Mesenchymal stem cell (in vitro differentiated cells and primary cell): ENCODE results near the gene ZKSCAN1.

ENCODE experiments used
- DNase-seq: peaks from one replicate; pipeline ENCODE4 v3.0.0-alpha.2; 2013
- H2AFZ ChIP-seq: one replicate; pipeline ENCODE4 v1.6.1; 2013; ENCODE audit warnings: low read depth, mild to moderate bottlenecking, control low read depth, inconsistent platforms, low read length, moderate library complexity
- H2AK5ac ChIP-seq: 2 replicates; pipeline ENCODE4 v1.6.1; 2013; ENCODE audit warnings: low read length, moderate library complexity, mild to moderate bottlenecking, inconsistent platforms; ENCODE audit not compliant: severe bottlenecking
- H2BK120ac ChIP-seq: one replicate; pipeline ENCODE4 v1.6.1; 2013; ENCODE audit warnings: low read depth, mild to moderate bottlenecking, inconsistent platforms, low read length, moderate library complexity
- H2BK12ac ChIP-seq, 2 experiments: one replicate each; pipeline ENCODE4 v1.6.1; 2013; ENCODE audit warnings: inconsistent platforms in 2 of 2, low read length in 2 of 2, mild to moderate bottlenecking in 2 of 2, moderate library complexity in 2 of 2, control low read depth in 1 of 2
- H2BK15ac ChIP-seq: one replicate; pipeline ENCODE4 v1.6.1; 2013; ENCODE audit warnings: mild to moderate bottlenecking, low read depth, inconsistent platforms; ENCODE audit not compliant: poor library complexity, severe bottlenecking
- H2BK5ac ChIP-seq: 2 replicates; pipeline ENCODE4 v1.6.1; 2013; ENCODE audit warnings: low read depth, mild to moderate bottlenecking, low read length, control low read depth, inconsistent platforms; ENCODE audit not compliant: poor library complexity, severe bottlenecking
- H3K14ac ChIP-seq, 2 experiments: one replicate each; pipeline ENCODE4 v1.6.1; 2013; ENCODE audit warnings: inconsistent platforms in 2 of 2, low read length in 2 of 2, control low read depth in 1 of 2, mild to moderate bottlenecking in 1 of 2, moderate library complexity in 1 of 2
- H3K18ac ChIP-seq, 2 experiments: one replicate each; pipeline ENCODE4 v1.6.1; 2013; ENCODE audit warnings: inconsistent platforms in 2 of 2, low read length in 2 of 2, control low read depth in 1 of 2, low read depth in 1 of 2, mild to moderate bottlenecking in 1 of 2
- H3K23ac ChIP-seq, 2 experiments: one replicate each; pipeline ENCODE4 v1.6.1; 2013; ENCODE audit warnings: inconsistent platforms in 2 of 2, low read length in 2 of 2, mild to moderate bottlenecking in 2 of 2, moderate library complexity in 2 of 2, control low read depth in 1 of 2
- H3K27ac ChIP-seq: 2 replicates; pipeline ENCODE4 v1.5.1; 2013; ENCODE audit warnings: mild to moderate bottlenecking, moderate library complexity, low read length, control low read depth, inconsistent platforms; ENCODE audit not compliant: poor library complexity, severe bottlenecking
- H3K27me3 ChIP-seq, 2 experiments: 2 replicates each; pipeline versions ENCODE4 v1.6.1 to v1.7.0; 2013; ENCODE audit warnings: low read length in 2 of 2, mild to moderate bottlenecking in 2 of 2, moderate library complexity in 2 of 2, control low read depth in 1 of 2, inconsistent platforms in 1 of 2; ENCODE audit not compliant: control insufficient read depth in 1 of 2, insufficient read depth in 1 of 2
- H3K36me3 ChIP-seq, 2 experiments: 2 replicates each; pipeline versions ENCODE4 v1.6.1 to v1.7.0; 2013; ENCODE audit warnings: low read length in 2 of 2, control low read depth in 1 of 2, inconsistent platforms in 1 of 2, low read depth in 1 of 2, mild to moderate bottlenecking in 1 of 2; ENCODE audit not compliant: insufficient read depth in 2 of 2, control insufficient read depth in 1 of 2
- H3K4ac ChIP-seq, 2 experiments: one replicate each; pipeline ENCODE4 v1.6.1; 2013; ENCODE audit warnings: inconsistent platforms in 2 of 2, low read length in 2 of 2, mild to moderate bottlenecking in 2 of 2, moderate library complexity in 2 of 2, control low read depth in 1 of 2, low read depth in 1 of 2
- H3K4me1 ChIP-seq: 2 replicates; pipeline ENCODE4 v1.6.1; 2013; ENCODE audit warnings: low read depth, low read length, control low read depth; ENCODE audit not compliant: control insufficient read depth, insufficient read depth
- H3K4me2 ChIP-seq: 2 replicates; pipeline ENCODE4 v1.6.1; 2013; ENCODE audit warnings: low read length, mild to moderate bottlenecking, inconsistent platforms; ENCODE audit not compliant: poor library complexity, severe bottlenecking
- H3K4me3 ChIP-seq, 2 experiments: 2 replicates each; pipeline versions ENCODE4 v1.5.1 to v1.7.0; 2013; ENCODE audit warnings: low read length in 2 of 2, mild to moderate bottlenecking in 2 of 2, control low read depth in 1 of 2, low read depth in 1 of 2; ENCODE audit not compliant: insufficient read depth in 1 of 2
- H3K79me1 ChIP-seq: replicated peaks from 2 replicates; pipeline ENCODE4 v1.6.1; 2013; ENCODE audit warnings: mild to moderate bottlenecking, control low read depth, low read length, inconsistent platforms; ENCODE audit not compliant: poor library complexity, severe bottlenecking
- H3K9ac ChIP-seq: 2 replicates; pipeline ENCODE4 v1.7.0; 2013; ENCODE audit warnings: mild to moderate bottlenecking, low read length, moderate library complexity
- H3K9me3 ChIP-seq: 2 replicates; pipeline ENCODE4 v1.7.0; 2013; ENCODE audit warnings: mild to moderate bottlenecking, low read length; ENCODE audit not compliant: control insufficient read depth
- H4K8ac ChIP-seq: one replicate; pipeline ENCODE4 v1.6.1; 2013; ENCODE audit warnings: inconsistent platforms, mild to moderate bottlenecking, low read length, moderate library complexity
- H4K91ac ChIP-seq: one replicate; pipeline ENCODE4 v1.6.1; 2013; ENCODE audit warnings: mild to moderate bottlenecking, low read length, inconsistent platforms
- WGBS: methylation state at CpG from one replicate; pipeline ENCODE4 v1.1.7; 2013; ENCODE audit warnings: mixed read lengths; 5-methylcytosine and 5-hydroxymethylcytosine counted together

Gene ZKSCAN1

GRCh38 chr7:100075418-100075817 is 60.0 kb downstream of the ZKSCAN1 start:
- peaks cover 38% of the 10 kb centered on the region for H3K9me3 ChIP-seq
- H3K27ac ChIP-seq, result no peak overlapping the region
- H2AFZ ChIP-seq, result no peak overlapping the region
- no peak overlapping the region for H3K9ac ChIP-seq
- no peak overlapping the region for H4K91ac ChIP-seq
- no peak overlapping the region for H3K18ac ChIP-seq
- no peak overlapping the region for H3K4me3 ChIP-seq
- no peak overlapping the region for H2BK12ac ChIP-seq
- no peak overlapping the region for H2BK15ac ChIP-seq
- WGBS, result 90% methylated on average over 6 of the region's 6 CpGs
- H2BK120ac ChIP-seq, result no peak overlapping the region
- H3K23ac ChIP-seq, result no peak overlapping the region
- no peak overlapping the region for H4K8ac ChIP-seq
- no peak overlapping the region for H3K4ac ChIP-seq
- peaks cover 27% of the 10 kb centered on the region for H3K79me1 ChIP-seq
- peaks cover 9% of the 10 kb centered on the region for H3K4me1 ChIP-seq
- no peak overlapping the region for H3K14ac ChIP-seq
- H2AK5ac ChIP-seq, result no peak overlapping the region
- no peak overlapping the region for H2BK5ac ChIP-seq
- H3K4me2 ChIP-seq, result no peak overlapping the region
- peaks cover 82% of the 10 kb centered on the region in 2 experiments for H3K36me3 ChIP-seq
- no peak for DNase-seq
- no peaks in the 10 kb centered on the region for H3K27me3 ChIP-seq

- no peak overlapping the region for H2AFZ ChIP-seq
- H2AK5ac ChIP-seq, result no peak overlapping the region
- no peak overlapping the region for H2BK120ac ChIP-seq
- no peak overlapping the region for H2BK12ac ChIP-seq
- no peak overlapping the region for H3K14ac ChIP-seq
- peaks cover 64% of the 10 kb centered on the region in 2 experiments for H3K36me3 ChIP-seq
- peaks cover 14% of the 10 kb centered on the region for H3K79me1 ChIP-seq
- H3K4me2 ChIP-seq, result no peak overlapping the region
- H4K8ac ChIP-seq, result no peak overlapping the region
- no peaks in the 10 kb centered on the region for H3K27me3 ChIP-seq
- no peak overlapping the region for H3K4me3 ChIP-seq
- no peak overlapping the region for H2BK15ac ChIP-seq
- H3K4me1 ChIP-seq, result peaks cover 11% of the 10 kb centered on the region
- no peak overlapping the region for H4K91ac ChIP-seq
- no peak overlapping the region for H3K18ac ChIP-seq
- no peak overlapping the region for H2BK5ac ChIP-seq
- H3K4ac ChIP-seq, result no peak overlapping the region
- H3K9ac ChIP-seq, result no peak overlapping the region
- H3K27ac ChIP-seq, result no peak overlapping the region
- H3K23ac ChIP-seq, result no peak overlapping the region
- no peak for DNase-seq
- 100% methylated on average over 4 of the region's 4 CpGs for WGBS
- peaks cover 20% of the 10 kb centered on the region for H3K9me3 ChIP-seq
Measured at GRCh38 chr7:100077205-100077604, 61.8 kb downstream of the ZKSCAN1 start.

GRCh38 chr7:100079024-100079560 is 63.7 kb downstream of the ZKSCAN1 start:
- H3K4me2 ChIP-seq, result no peak overlapping the region
- no peaks in the 10 kb centered on the region for H3K27me3 ChIP-seq
- no peak overlapping the region for H2BK15ac ChIP-seq
- no peak overlapping the region for H2BK5ac ChIP-seq
- H2BK12ac ChIP-seq, result peak overlapping the region; percentile 21 to 72
- H3K14ac ChIP-seq, result no peak overlapping the region
- no peak overlapping the region for H2AFZ ChIP-seq
- no peak overlapping the region for H3K18ac ChIP-seq
- no peak for DNase-seq
- H3K4ac ChIP-seq, result peak overlapping the region in 1 of 2 experiments; percentile 73
- peaks cover 3% of the 10 kb centered on the region for H3K9me3 ChIP-seq
- H3K9ac ChIP-seq, result peak overlapping the region; percentile 27
- H2AK5ac ChIP-seq, result no peak overlapping the region
- no peak overlapping the region for H3K27ac ChIP-seq
- H4K8ac ChIP-seq, result peak overlapping the region; percentile 51
- no peak overlapping the region for H3K4me3 ChIP-seq
- H4K91ac ChIP-seq, result peak overlapping the region; percentile 62
- H2BK120ac ChIP-seq, result no peak overlapping the region
- WGBS, result 87% methylated on average over 7 of the region's 7 CpGs
- peaks cover 9% of the 10 kb centered on the region for H3K79me1 ChIP-seq
- no peak overlapping the region for H3K23ac ChIP-seq
- H3K4me1 ChIP-seq, result peaks cover 14% of the 10 kb centered on the region
- H3K36me3 ChIP-seq, result peaks cover 45% of the 10 kb centered on the region in 2 experiments

- Histone ChIP-seq H2BK120ac (peak overlapping the region; percentile 91), H2AK5ac (peak overlapping the region; percentile 92), H4K91ac (peak overlapping the region; percentile 91), H3K4me3 (peak overlapping the region; percentile 84 to 87), H3K27ac (peak overlapping the region; percentile 64), H2BK15ac (peak overlapping the region; percentile 68), H3K9me3 (no peaks in the 10 kb centered on the region), H3K79me1 (peaks cover 1% of the 10 kb centered on the region), H2BK5ac (peak overlapping the region; percentile 73), H3K27me3 (no peaks in the 10 kb centered on the region), H3K36me3 (peaks cover 26% of the 10 kb centered on the region in 2 experiments), H3K4me1 (peaks cover 14% of the 10 kb centered on the region), H3K4me2 (peak overlapping the region; percentile 81), H3K4ac (peak overlapping the region; percentile 97 to 99), H3K23ac (peak overlapping the region in 1 of 2 experiments; percentile 48), H4K8ac (peak overlapping the region; percentile 98), H2BK12ac (peak overlapping the region in 1 of 2 experiments; percentile 18), H3K18ac (peak overlapping the region; percentile 96), H2AFZ (no peak overlapping the region), H3K14ac (peak overlapping the region in 1 of 2 experiments; percentile 63), H3K9ac (peak overlapping the region; percentile 97)
- 1% methylated on average over 29 of the region's 34 CpGs for WGBS
- peak; percentile 42 for DNase-seq
Measured at GRCh38 chr7:100080907-100081534, 65.6 kb downstream of the ZKSCAN1 start.
